Erythroblast (primary cell): Measurements from ENCODE around the gene TSPAN13.

Experiments used
- GATA1 ChIP-seq: IDR thresholded peaks from 2 replicates; pipeline ENCODE4 v1.6.1; 2011; ENCODE audit warnings: low read depth, mild to moderate bottlenecking, control low read depth, low read length, moderate library complexity
- POLR2A ChIP-seq: IDR thresholded peaks from 2 replicates; pipeline ENCODE4 v1.6.1; 2011; ENCODE audit warnings: mild to moderate bottlenecking, low read length

- TF ChIP-seq POLR2A (no peak), GATA1 (no peak)
These were observed 41.8 kb upstream of the TSPAN13 start for GRCh38 chr7:16711730-16712129.
